GM19468 (cell line): ENCODE measurements around the gene SEC22B.
"Not testable (repeated sequence)": the region's sequence is repeated elsewhere in the genome, so short reads cannot be mapped to it uniquely, and the experiment has no call there.

Source experiments
- ATAC-seq: cut with Tn5 transposase; IDR thresholded peaks from one replicate; pipeline ENCODE4 v1.9.1; 2021; ENCODE audit warnings: mild to moderate bottlenecking, moderate library complexity, moderate number of reproducible peaks; ENCODE audit not compliant: unreplicated experiment; ENCODE audit errors: extremely low read depth

Gene SEC22B

GRCh38 chr1:120149420-120150059, 26.8 kb downstream of the SEC22B start:
- not testable (repeated sequence) for ATAC-seq

DNA sequence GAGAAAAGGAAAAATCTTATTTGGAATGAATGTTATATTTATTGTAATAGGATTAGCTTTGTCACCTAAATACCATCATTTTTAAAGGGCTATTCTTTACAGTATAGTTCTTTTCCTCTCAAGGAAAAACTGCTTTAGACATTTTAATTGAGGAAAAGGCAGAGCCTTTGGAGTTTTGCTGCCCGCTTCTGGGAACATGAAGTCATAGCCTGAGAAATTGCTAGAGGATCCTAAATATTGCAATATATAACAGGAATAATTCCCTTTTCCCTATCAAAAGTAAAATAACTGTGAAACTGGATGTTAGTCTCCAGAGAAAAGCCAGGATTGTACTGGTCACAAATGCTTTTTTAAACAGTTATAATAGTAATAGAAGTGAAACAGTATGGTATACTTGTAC, 30.5 kb downstream of the SEC22B start:
- not testable (repeated sequence) for ATAC-seq

- ATAC-seq: not testable (repeated sequence)
Measured at GRCh38 chr1:120144626-120145025, 31.7 kb downstream of the SEC22B start.

DNA sequence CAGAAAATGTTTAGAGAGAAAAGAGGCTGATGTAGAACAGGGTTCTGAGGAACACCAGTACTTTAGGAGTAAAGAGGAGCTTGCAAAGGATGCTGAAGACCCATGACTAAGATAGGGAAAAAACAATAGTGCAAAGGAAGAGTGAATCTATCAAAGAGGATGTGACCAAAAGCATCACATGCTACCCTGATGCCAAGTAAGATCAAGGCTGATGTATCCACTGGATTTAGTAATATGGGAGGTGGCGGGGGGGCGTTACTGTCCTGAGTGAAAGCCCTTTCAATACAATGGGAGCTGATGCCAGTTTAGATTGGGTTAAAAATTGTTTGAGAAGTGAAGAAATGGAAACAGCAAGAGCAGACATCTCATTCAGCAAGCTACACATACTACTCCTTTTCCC, 32.2 kb downstream of the SEC22B start:
- not testable (repeated sequence) for ATAC-seq

GRCh38 chr1:120143334-120143733, 33.0 kb downstream of the SEC22B start:
- ATAC-seq: not testable (repeated sequence)

DNA sequence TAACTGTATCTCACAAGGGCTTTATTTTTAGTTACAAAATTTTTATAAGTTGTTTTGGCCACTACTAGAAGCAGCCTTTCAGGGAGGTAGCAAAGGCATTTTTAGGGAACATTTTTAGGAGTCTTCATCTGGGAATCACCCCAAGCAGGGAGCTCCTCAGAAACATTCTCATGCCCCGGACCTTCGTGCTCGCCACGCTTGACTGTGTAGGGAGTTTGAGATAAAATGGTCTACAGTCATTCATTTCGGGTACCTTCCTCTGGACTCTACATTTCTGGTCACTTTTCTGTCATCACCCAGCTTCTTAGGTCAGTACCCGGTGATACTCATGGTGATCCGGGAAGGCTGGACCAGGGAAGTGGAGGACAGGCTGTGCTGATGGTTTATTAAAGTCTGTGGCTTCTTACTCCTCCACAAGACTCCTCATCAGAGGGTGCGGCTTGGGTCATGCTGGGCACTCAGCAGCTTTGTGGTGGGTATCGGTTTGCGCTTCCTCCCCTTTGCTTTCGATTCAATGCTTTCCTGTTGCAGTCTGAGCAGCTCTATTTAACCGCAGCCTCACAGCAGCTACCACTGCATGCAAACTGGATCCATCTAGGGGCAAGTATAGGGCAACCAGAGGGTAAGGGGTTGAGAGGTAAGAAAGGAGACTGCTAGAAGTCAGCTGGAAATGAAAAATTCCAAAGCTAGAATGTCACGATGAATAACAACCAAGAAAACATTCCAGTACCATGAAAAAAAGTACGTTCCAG, 33.6 kb downstream of the SEC22B start:
- peak; percentile 94 for ATAC-seq

- not testable (repeated sequence) for ATAC-seq
Measured at GRCh38 chr1:120141865-120142264, 34.5 kb downstream of the SEC22B start.

DNA sequence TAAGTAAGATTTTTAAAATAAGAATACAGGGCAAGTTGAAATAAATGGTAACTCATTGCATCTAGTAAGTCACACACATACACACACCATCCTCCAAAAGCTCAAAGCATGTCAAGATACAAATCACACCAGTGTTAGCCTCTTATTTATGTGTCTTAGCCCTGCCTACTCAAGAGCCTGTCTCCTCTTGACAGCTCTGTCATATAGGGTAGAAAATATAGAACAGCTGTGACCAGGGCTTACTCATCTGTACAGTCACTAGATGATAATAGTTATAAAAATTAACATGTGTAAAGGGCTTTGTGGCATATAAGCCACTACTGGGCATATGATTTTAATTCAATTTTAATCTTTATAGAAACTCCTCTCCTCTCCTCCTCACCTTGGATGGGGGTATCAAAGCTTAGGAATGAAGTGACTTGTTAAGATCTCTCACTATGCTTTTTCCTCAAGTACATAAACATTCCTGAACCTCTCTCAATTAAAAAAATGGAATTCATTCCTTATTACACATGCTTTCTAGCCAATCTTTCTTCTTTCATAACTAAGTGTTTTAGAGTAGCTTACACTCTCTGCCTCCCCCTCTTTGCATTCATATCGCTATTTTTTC, 35.6 kb downstream of the SEC22B start:
- ATAC-seq: not testable (repeated sequence)

- not testable (repeated sequence) for ATAC-seq
Measured at GRCh38 chr1:120136086-120136485, 40.2 kb downstream of the SEC22B start.

DNA sequence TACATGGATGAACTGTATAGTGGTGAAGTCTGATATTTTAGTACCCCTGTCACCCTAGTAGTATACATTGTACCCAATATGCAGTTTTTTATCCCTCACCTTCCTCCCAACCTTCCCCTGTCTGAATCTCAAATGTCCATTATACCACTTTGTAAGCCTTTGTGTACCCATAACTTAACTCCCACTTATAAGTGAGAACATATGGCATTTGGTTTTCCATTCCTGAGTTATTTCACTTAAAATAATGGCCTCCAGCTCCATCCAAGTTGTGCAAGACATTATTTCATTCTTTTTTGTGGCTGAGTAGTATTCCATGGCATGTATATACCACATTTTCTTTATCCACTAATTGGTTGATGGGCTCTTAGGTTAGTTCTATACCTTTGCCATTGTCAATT, 42.4 kb downstream of the SEC22B start:
- ATAC-seq: not testable (repeated sequence)

- ATAC-seq: no peak
Measured at GRCh38 chr1:120133228-120133927, 42.9 kb downstream of the SEC22B start.

DNA sequence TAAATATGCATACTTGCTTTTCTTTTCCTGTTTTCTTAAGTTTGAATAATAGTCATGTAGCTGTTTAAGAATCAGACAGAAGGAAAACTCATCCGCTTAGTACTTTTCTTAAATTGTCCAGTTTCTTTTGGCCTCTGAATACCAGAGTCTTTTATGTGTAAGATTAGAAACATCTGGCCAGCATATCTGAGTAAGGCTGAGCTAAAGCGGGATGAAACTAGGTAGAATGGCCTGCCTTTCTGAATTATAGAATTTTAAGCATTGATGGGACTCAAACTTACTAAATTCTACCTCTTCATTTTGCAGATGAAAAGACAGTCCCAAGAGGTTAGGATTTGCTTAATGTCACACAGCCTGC, 43.9 kb downstream of the SEC22B start:
- ATAC-seq: not testable (repeated sequence)

DNA sequence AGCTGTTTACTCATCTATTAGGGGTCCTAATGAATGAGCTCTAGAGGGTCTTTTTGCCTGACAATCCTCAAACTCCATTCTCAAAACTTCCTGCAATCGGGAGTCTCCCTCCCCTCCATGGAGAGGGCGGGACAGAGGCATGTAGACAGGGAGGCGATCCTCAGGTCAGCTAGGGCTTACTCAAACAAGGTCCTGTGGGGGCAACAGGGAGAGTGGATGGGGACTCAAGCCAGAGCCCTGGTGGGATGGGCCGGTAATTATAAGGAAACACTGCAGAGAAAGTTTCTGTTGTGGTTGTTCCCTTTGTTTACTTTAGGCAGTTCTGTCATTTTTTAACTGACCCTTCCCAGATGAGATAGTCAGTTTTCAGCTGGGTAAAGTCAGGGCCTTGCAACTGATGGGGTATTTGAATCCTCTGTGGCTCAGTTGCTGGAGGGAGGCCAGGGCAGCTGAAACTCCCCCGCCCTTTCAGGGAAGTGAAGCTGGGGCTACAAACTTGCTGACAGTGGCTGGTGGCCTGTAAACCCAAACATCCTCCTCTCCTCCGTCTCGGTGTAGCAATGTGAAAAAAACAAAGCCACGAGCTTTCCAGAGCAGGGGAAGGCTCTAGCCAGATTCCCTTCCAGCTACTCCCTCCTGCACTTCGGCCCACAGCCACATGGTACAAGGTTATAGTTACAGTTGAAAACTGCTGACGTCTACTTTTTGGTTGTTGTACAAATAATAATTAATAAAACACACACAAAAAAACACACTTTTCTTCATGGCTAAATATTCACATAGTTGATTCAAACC, 44.5 kb downstream of the SEC22B start:
- ATAC-seq: not testable (repeated sequence)

- ATAC-seq: not testable (repeated sequence)
Measured at GRCh38 chr1:120127921-120128320, 48.4 kb downstream of the SEC22B start.

GRCh38 chr1:120126216-120126615, 50.1 kb downstream of the SEC22B start:
- ATAC-seq: not testable (repeated sequence)

- ATAC-seq: not testable (repeated sequence)
Measured at GRCh38 chr1:120124628-120125027, 51.7 kb downstream of the SEC22B start.

GRCh38 chr1:120123813-120124510, 52.4 kb downstream of the SEC22B start:
- not testable (repeated sequence) for ATAC-seq

DNA sequence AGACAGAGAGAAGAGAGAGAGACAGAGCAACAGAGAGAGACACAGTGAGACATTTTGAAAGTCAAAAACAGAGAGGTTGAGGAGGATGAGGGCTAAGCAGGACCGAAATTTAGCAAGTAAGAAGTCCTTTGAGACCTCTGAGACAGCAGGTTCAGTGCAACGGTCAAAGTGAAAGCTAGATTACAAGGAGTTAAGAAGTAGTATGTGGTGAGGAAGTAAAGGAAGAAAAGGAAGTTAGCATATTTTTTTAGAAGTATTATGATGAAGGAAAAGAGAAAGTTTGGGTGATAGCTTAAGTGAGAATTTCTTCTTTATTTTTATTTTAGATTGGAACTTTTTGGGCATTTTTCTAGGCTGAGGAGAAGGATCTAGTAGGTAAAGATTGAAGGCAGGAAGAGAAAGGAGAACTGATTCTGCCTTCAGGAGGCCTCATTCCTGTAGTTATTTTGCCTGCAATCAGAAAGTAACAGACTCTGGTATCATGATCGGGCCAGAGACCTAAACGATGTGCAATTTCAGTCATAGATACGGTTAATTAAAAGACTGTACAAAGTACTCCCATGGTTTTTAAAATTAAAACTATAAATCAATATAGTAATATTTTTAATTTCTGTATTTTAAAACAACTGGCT, 53.9 kb downstream of the SEC22B start:
- peak; percentile 51 for ATAC-seq

DNA sequence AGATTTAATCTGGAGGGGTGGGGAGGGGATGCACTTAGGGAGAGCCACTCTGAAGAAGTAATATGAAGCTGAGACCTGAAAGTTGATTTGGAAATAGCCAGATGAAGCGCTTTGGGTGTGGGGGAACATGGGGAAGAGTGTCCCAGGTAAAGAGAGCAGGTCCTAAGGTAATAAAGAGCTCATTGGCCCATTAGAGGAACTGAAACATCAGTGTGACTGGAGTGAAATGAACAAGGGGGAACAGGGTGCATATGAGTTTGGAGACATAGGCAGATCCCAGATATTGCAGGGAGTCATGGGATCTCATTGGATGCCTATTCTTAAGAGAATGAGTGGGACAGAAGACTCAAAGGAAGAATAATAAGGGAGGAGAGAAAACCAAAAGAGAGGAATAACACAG, 54.5 kb downstream of the SEC22B start:
- not testable (repeated sequence) for ATAC-seq
